22Rv1 (cell line): ENCODE data around the gene CDRT15.

Experiments used
- CTCF ChIP-seq: fragments of 450-650 bp; IDR thresholded peaks from 2 replicates; pipeline ENCODE4 v1.5.1; 2017; ENCODE audit warnings: mild to moderate bottlenecking
- ZFX ChIP-seq: fragments of 450-650 bp; IDR thresholded peaks from 2 replicates; pipeline ENCODE4 v1.6.1; 2017; ENCODE audit warnings: antibody characterized with exemption, borderline replicate concordance

GRCh38 chr17:14196377-14196997, 40.2 kb downstream of the CDRT15 start:
- TF ChIP-seq CTCF, result peak; percentile 29
- TF ChIP-seq ZFX, result no peak
